Retinal pigment epithelial cell (primary cell): ENCODE data around the gene WDR27.
A peak's percentile ranks its signal among the peaks of the same experiment; 100 is the strongest.

ENCODE experiments used
- DNase-seq: peaks from one replicate; pipeline ENCODE4 v3.0.0-alpha.2; 2010; ENCODE audit warnings: low read depth
- H3K4me3 ChIP-seq: 2 replicates; pipeline ENCODE4 v1.5.1; 2011; ENCODE audit warnings: mild to moderate bottlenecking, low read length, control low read depth, moderate library complexity
- TF ChIP-seq, protein P1 (sequence below): conservative IDR thresholded peaks from 2 replicates; pipeline ENCODE4 v1.5.1; 2011; ENCODE audit warnings: low read depth, low read length, control low read depth, inconsistent platforms

WDR27 gene

DNA sequence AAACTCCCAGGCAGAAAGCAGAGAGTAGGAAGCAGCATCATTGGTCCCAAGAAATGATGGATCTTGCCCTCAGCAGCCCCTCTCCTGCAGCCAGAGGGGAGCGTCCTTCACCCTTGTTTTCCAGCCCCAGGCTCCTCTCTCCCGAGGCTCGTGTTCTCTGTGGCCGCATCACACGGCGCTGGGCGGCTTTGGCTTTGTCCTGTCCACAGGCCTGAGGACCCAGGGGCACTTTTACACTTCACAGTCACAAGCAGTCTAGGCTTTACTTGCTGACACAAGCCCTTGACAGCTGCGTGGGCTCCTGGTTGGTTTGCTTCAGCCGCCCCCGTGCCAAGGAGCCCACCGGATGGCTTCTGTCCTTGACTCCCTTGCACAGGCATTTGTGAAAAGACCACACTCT, 272.8 kb downstream of the WDR27 start:
- no peak for DNase-seq
- TF ChIP-seq, protein P1, sequence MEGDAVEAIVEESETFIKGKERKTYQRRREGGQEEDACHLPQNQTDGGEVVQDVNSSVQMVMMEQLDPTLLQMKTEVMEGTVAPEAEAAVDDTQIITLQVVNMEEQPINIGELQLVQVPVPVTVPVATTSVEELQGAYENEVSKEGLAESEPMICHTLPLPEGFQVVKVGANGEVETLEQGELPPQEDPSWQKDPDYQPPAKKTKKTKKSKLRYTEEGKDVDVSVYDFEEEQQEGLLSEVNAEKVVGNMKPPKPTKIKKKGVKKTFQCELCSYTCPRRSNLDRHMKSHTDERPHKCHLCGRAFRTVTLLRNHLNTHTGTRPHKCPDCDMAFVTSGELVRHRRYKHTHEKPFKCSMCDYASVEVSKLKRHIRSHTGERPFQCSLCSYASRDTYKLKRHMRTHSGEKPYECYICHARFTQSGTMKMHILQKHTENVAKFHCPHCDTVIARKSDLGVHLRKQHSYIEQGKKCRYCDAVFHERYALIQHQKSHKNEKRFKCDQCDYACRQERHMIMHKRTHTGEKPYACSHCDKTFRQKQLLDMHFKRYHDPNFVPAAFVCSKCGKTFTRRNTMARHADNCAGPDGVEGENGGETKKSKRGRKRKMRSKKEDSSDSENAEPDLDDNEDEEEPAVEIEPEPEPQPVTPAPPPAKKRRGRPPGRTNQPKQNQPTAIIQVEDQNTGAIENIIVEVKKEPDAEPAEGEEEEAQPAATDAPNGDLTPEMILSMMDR, result no peak
- no peak overlapping the region for H3K4me3 ChIP-seq

DNA sequence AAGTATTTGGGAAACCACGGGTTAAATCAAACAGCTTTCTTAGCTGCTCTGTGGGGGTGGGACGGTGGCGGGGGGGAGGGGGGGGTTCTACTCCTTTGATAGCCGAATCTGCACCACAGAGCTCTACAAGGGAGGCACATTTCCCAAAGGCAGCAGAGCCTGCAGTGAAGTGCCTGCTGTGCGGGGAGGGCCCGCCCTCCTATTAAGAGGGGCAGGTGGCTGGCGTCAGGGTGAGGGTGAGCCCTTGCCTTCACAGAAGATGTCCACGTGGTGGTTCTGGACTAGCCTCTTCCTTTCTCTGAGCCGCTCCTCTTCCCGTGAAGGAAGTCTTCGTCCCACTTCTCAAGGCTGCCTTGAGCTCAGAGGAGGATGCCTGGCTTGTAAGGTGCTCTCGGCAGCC, 273.3 kb downstream of the WDR27 start:
- no peak overlapping the region for H3K4me3 ChIP-seq
- TF ChIP-seq, protein P1, result no peak
- DNase-seq, result no peak

DNA sequence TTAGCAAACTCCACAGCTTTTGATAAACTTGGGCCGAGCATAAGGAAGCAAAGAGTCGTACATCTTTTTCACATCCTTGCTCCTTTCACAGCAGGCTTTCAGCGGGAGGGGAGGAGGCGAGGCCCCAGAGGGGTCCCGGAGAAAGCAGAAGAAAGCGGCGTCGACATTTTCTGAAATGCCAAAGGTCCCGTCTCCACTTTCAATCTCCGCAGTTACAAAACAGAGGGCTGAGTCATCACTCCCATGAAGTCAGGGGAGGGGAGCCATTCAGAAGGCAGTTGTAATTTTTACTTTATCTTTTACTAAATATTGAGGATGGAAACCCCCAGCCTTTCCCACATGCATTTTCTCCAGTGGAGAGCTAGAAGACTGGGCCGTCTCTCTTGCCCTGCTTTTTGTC, 274.0 kb downstream of the WDR27 start:
- H3K4me3 ChIP-seq, result peak overlapping the region; percentile 7
- TF ChIP-seq, protein P1, result no peak
- DNase-seq, result peak; percentile 22

DNA sequence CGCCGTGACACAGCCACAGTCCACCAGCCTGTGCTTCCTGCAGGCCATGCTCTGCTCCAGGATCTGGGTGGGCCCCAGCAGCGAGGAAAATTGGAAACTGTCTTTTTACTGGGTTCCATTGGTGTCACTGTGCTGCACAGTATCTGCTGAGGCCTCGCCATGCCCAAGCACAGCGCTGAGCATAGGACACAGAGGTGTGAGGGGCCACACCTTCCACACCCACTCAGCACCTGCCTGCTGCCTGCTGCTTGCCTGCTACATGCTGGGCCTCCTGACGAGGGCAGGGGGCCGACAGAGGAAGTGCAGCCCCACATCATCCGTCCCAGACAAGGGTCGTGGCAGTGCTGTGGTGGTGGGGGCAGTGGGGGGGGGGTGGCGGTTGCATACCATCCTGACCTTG, 275.2 kb downstream of the WDR27 start:
- DNase-seq, result no peak

DNA sequence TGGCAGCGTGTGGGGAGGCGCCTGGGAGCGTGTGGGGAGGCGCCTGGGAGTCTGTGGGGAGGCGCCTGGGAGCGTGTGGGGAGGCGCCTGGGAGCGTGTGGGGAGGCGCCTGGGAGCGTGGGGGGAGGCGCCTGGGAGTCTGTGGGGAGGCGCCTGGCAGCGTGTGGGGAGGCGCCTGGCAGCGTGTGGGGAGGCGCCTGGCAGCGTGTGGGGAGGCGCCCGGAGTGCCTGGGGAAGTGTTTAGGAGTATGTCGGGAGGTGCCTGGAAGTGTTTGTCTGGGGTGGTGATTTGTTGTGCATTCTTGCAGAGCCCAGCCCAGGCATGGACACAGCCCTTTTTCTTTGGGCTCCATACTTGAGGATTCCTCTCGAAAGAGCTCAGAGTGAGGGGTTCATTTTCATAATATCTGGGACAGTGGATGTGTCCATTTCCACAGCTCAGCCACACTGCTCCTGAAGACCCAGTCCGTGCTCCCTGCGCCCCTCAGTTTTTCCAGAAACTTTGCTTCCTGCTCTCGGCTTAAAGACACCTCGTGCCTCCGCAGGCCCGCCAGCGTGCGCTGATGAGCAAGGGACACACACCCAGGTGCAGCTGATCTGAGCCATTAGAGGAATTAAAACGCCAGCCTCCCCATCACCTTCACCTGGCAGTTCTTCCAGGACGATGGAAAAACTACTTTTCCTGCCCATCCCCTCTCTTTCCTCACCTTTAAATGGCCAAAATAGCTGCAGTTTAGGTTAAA, 276.0 kb downstream of the WDR27 start:
- no peak for DNase-seq
- no peak overlapping the region for H3K4me3 ChIP-seq
- TF ChIP-seq, protein P1, result no peak

More for the DNA sequence above, 275.2 kb downstream of the WDR27 start:
- no peak overlapping the region for H3K4me3 ChIP-seq
- TF ChIP-seq, protein P1, result no peak

DNA sequence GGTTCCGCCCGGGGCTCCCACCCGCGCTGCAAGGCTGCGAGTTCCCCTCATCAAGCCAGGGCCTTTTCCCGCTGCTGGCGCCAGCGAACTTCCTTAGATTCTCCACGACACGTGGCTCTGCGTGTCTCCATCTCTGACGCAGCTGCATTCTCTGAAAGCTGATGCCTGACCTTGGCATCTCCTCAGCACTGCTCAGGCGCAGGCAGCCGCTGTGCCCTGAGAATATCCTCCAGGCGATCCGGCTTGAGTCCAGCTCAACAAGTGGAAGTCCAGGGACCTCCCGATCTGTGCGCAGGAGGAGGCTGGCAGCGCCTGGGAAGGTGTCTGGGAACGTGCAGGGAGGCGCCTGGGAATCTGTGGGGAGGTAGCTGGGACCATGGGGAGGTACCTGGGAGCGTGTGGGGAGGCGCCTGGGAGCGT, 277.0 kb downstream of the WDR27 start:
- TF ChIP-seq, protein P1, result no peak

DNA sequence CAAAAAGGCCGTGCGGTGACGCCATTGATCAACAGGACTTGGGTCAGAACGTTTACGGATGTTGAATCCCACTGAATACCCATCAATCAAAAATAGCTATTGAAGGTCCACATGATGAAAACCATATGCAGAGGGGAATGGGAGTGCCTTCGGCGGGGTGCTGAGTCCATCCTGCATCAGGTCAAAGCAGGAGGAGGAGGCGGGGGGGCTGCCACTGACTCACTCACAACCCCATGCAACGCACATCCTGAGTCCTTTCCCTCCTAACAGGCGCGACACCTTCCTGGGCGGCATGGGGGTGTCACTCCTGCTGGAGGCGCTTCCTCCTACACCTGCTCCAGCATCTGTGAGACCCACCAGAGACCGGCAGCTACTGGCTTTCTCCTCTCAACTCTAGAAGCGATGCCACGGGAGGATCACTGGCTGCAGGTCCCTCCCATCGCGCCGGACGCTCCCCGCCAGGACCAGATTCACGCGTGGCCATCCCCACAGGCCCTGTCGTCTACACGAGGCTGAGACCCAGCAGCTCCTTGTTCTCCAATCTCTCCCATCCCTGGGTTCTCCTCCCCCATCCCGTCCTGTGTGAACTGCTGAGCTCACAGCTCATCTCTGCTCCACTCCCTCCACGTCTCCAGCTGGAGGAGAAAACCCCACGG, 277.6 kb downstream of the WDR27 start:
- H3K4me3 ChIP-seq, result no peak overlapping the region
- TF ChIP-seq, protein P1, result no peak
- no peak for DNase-seq

More for the DNA sequence above, 277.0 kb downstream of the WDR27 start:
- no peak for DNase-seq
- no peak overlapping the region for H3K4me3 ChIP-seq
